H7 (cell line): ENCODE measurements around the gene COL9A3. TPM values are rescaled to one million over a fixed set of nuclear protein-coding genes. Genes with fewer than 3 reads are reported as not detected.

Source experiments
- DNase-seq: peaks from one replicate; pipeline ENCODE4 v3.0.0; 2012
- H3K27me3 ChIP-seq: 2 replicates; pipeline ENCODE4 v1.6.0; 2011; ENCODE audit warnings: mild to moderate bottlenecking, low read length; ENCODE audit not compliant: control insufficient read depth, insufficient read depth
- H3K36me3 ChIP-seq: replicated peaks from 2 replicates; pipeline ENCODE4 v1.5.1; 2011; ENCODE audit warnings: low read length; ENCODE audit not compliant: control insufficient read depth, insufficient read depth
- H3K4me3 ChIP-seq: 2 replicates; pipeline ENCODE4 v1.5.1; 2011; ENCODE audit warnings: low read depth, mild to moderate bottlenecking, control low read depth, low read length, moderate library complexity; ENCODE audit not compliant: insufficient read depth
- total RNA-seq: library from RNA; depleted of rRNA; stranded (reverse); fragments of >200 nt; shearing (Covaris generic); gene quantifications from 2 replicates; pipeline ENCODE4 v1.2.3, GENCODE V29; 2014; rRNA removed

COL9A3 gene
- total RNA-seq, 1 experiment from 2014 or later: 139 TPM

DNA sequence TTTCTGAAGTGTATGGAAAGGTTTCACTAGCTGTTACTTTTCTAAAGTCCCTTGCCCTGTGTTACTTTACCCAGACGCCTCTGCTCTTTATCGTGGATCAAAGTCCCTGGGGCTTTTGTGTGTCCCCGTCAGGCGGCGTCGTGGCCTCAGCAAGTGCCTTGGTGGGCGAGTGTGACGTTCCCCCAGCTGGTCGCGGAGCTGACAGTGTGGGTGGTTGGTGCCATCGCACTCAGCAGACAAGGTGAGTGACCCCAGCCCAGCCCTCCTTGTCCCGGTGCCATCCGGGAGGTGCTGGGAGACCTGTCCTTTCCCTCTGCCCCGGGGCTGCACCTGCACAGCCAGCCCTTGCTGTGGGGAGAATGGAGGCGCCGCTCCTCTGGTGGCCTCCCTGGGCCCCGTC lies 72.1 kb downstream of the COL9A3 start:
- H3K4me3 ChIP-seq: no peak overlapping the region
- H3K27me3 ChIP-seq: no peaks in the 10 kb centered on the region
- no peak for DNase-seq
- H3K36me3 ChIP-seq: peaks cover 40% of the 10 kb centered on the region

DNA sequence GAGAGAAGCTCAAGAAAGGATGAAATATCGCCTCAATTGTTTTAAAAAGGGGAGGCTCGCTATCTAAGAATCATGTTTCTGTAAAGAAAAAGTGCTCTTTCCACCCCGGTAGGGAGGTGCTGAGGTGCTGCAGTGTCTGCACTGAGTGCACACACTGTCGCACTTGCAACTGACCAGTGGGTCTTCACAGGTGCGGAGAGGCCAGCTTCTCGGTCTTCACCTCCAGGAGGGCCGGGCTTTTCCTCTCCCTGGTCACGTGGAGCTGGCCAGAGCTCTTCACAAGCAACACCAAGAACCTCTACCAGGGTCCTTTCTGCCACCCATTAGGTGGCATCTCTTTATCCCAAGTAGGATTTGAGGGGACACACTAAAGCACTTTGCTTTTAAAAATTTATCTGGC lies 72.6 kb downstream of the COL9A3 start:
- no peak overlapping the region for H3K4me3 ChIP-seq
- peaks cover 45% of the 10 kb centered on the region for H3K36me3 ChIP-seq
- no peaks in the 10 kb centered on the region for H3K27me3 ChIP-seq
- no peak for DNase-seq

DNA sequence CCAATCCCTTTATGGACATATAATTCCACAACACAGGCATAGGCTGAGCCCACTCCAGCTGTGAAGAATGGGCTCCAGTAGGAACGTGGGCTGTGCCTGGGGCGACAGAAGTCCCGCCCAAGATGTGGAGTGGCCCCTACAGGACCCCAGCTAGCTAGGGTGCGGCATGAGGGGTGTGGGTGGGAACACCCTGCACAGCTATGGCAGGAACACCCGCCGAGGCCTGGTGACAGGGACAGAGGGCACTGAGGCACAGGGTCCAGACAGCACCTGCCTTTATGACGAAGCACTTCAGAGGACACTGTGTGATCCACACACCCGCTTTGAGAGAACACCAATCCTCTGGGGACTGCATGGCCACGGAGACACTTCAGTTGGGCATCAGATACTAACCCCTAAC lies 73.0 kb downstream of the COL9A3 start:
- no peak for DNase-seq
- H3K36me3 ChIP-seq: peaks cover 49% of the 10 kb centered on the region

DNA sequence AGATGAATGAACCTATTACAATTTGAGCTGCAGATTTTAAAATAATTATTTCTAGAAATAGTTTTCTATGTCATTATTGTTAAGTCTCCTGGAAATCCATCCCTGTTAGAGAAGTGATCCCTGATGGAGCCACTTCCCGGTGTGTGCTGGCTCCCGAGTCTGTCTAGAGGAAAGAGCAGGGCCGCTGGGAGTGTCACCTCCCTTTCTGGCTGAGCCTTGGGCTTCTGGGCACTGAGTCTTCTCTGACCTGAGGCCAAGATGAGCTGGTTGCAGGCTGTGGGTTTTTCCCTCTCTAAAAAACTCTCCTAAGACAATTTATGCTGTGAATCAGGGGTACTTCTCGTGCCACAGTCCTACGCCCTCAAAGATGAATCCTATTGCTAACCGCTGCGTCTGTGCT lies 73.6 kb downstream of the COL9A3 start:
- Histone ChIP-seq H3K4me3 (no peak overlapping the region), H3K36me3 (peaks cover 51% of the 10 kb centered on the region), H3K27me3 (no peaks in the 10 kb centered on the region)
- no peak for DNase-seq

More for the DNA sequence above, 73.0 kb downstream of the COL9A3 start:
- no peak overlapping the region for H3K4me3 ChIP-seq
- H3K27me3 ChIP-seq: no peaks in the 10 kb centered on the region

Other genes with a start within 250 kb of the COL9A3 start
- 14.6 and 18.4 TPM in 2 replicates for gene SLCO4A1, start 174.5 kb upstream of the COL9A3 start, total RNA-seq
- 0.30 and 1.1 TPM in 2 replicates for gene NTSR1, start 108.2 kb upstream of the COL9A3 start, total RNA-seq
- gene MRGBP, start 20.6 kb upstream of the COL9A3 start, total RNA-seq: 28.3 and 28.5 TPM in 2 replicates
- gene OGFR, start 12.2 kb upstream of the COL9A3 start, total RNA-seq: 50.1 and 57.1 TPM in 2 replicates
- gene TCFL5, start 44.8 kb downstream of the COL9A3 start, total RNA-seq: 25.7 and 36.8 TPM in 2 replicates
- gene DIDO1, start 109.5 kb downstream of the COL9A3 start, total RNA-seq: 53.2 and 63.4 TPM in 2 replicates
- 49.1 and 57.0 TPM in 2 replicates for gene GID8, start 121.1 kb downstream of the COL9A3 start, total RNA-seq
- 32.6 and 41.4 TPM in 2 replicates for gene SLC17A9, start 135.7 kb downstream of the COL9A3 start, total RNA-seq
- gene BHLHE23, start 189.9 kb downstream of the COL9A3 start, total RNA-seq: 2.1 TPM in 2 replicates